C4-2B (cell line): ENCODE measurements around the gene HDAC4.

Experiments used
- CTCF ChIP-seq: fragments of 450-650 bp; conservative IDR thresholded peaks from 2 replicates; pipeline ENCODE4 v1.5.1; 2017; ENCODE audit warnings: mild to moderate bottlenecking
- ZFX ChIP-seq: fragments of 450-650 bp; IDR thresholded peaks from 2 replicates; pipeline ENCODE4 v1.6.1; 2017

GRCh38 chr2:239268082-239268481, 132.7 kb downstream of the HDAC4 start:
- TF ChIP-seq CTCF: no peak
- TF ChIP-seq ZFX: 0 out of 2 replicates have a peak, but pooled peaks have one; percentile 22
